ENCODE data around the gene CSGALNACT2.

The CSGALNACT2 gene

GRCh38 chr10:43117031-43117776 lies 21.0 kb upstream of the CSGALNACT2 start:
- TF ChIP-seq CTCF (IDR thresholded peaks at IDR 0.05; ENCODE audit: insufficient read depth, low read depth, low read length, missing control alignments), result no peak
- no peak for DNase-seq (ENCODE audit: low read depth)
- no peak overlapping the region for H3K4me3 ChIP-seq (ENCODE audit: low read length)

GRCh38 chr10:43117777-43118583 lies 20.3 kb upstream of the CSGALNACT2 start:
- H3K4me3 ChIP-seq (ENCODE audit: low read length), result no peak overlapping the region
- no peak for DNase-seq (ENCODE audit: low read depth)
- no peak for TF ChIP-seq CTCF (IDR thresholded peaks at IDR 0.05; ENCODE audit: insufficient read depth, low read depth, low read length, missing control alignments)

- no peak for TF ChIP-seq CTCF (IDR thresholded peaks at IDR 0.05; ENCODE audit: insufficient read depth, low read depth, low read length, missing control alignments)
- H3K4me3 ChIP-seq (ENCODE audit: low read length), result no peak overlapping the region
- DNase-seq (ENCODE audit: low read depth), result no peak
Measured at GRCh38 chr10:43118631-43119415, 19.4 kb upstream of the CSGALNACT2 start.

GRCh38 chr10:43119416-43120115 lies 18.7 kb upstream of the CSGALNACT2 start:
- no peak for TF ChIP-seq CTCF (IDR thresholded peaks at IDR 0.05; ENCODE audit: insufficient read depth, low read depth, low read length, missing control alignments)
- H3K4me3 ChIP-seq (ENCODE audit: low read length), result no peak overlapping the region
- DNase-seq (ENCODE audit: low read depth), result no peak

GRCh38 chr10:43120116-43120928 lies 17.9 kb upstream of the CSGALNACT2 start:
- no peak for TF ChIP-seq CTCF (IDR thresholded peaks at IDR 0.05; ENCODE audit: insufficient read depth, low read depth, low read length, missing control alignments)
- no peak for DNase-seq (ENCODE audit: low read depth)
- H3K4me3 ChIP-seq (ENCODE audit: low read length), result no peak overlapping the region

GRCh38 chr10:43120929-43121314 lies 17.3 kb upstream of the CSGALNACT2 start:
- no peak overlapping the region for H3K4me3 ChIP-seq (ENCODE audit: low read length)
- TF ChIP-seq CTCF (IDR thresholded peaks at IDR 0.05; ENCODE audit: insufficient read depth, low read depth, low read length, missing control alignments), result no peak
- no peak for DNase-seq (ENCODE audit: low read depth)
